K562 (cell line): Measurements from ENCODE around the gene PRICKLE4. TPM values are rescaled to one million over a fixed set of nuclear protein-coding genes. Genes with fewer than 3 reads are reported as not detected.

Experiments
- ARID3B ChIP-seq: fragments of 250-450 bp; sonication (Bioruptor Pico); IDR thresholded peaks from 2 replicates; pipeline ENCODE4 v1.4.0; 2020; ENCODE audit warnings: borderline replicate concordance
- CBFA2T2 ChIP-seq: fragments of 450-650 bp; conservative IDR thresholded peaks from 2 replicates; pipeline ENCODE4 v1.6.1; 2017; ENCODE audit warnings: mild to moderate bottlenecking
- CTCFL ChIP-seq: IDR thresholded peaks from 2 replicates; pipeline ENCODE4 v1.6.1; 2011; ENCODE audit warnings: borderline replicate concordance, low read depth, mild to moderate bottlenecking, moderate library complexity, low read length; ENCODE audit not compliant: insufficient read depth, poor library complexity, severe bottlenecking
- ELF2 ChIP-seq: fragments of 250-450 bp; sonication (Bioruptor Pico); IDR thresholded peaks from 2 replicates; pipeline ENCODE4 v1.5.0; 2021; ENCODE audit warnings: mild to moderate bottlenecking
- ETS2 ChIP-seq: IDR thresholded peaks from 2 replicates; pipeline ENCODE4 v1.6.1; 2016; ENCODE audit warnings: borderline replicate concordance, missing genetic modification characterization, mild to moderate bottlenecking, moderate library complexity, missing compliant biosample characterization; ENCODE audit not compliant: poor library complexity, severe bottlenecking
- NCOA2 ChIP-seq, 2 experiments: fragments of 450-650 bp; IDR thresholded peaks; 2 replicates each; pipeline ENCODE4 v1.6.1; 2018; ENCODE audit warnings: mild to moderate bottlenecking in 2 of 2, moderate library complexity in 1 of 2; ENCODE audit not compliant: partially characterized antibody in 2 of 2
- RERE ChIP-seq: sonication (generic); formaldehyde crosslinking; IDR thresholded peaks from 2 replicates; pipeline ENCODE4 v1.8.0; 2023; ENCODE audit warnings: missing genetic modification reagents, mild to moderate bottlenecking, borderline replicate concordance
- SMAD4 ChIP-seq: fragments of 250-450 bp; sonication (Bioruptor Pico); conservative IDR thresholded peaks from 2 replicates; pipeline ENCODE4 v1.8.0; 2021; ENCODE audit warnings: inconsistent platforms, mild to moderate bottlenecking, moderate library complexity
- STAT5A ChIP-seq: IDR thresholded peaks from 2 replicates; pipeline ENCODE4 v1.6.1; 2012; ENCODE audit warnings: low read length, inconsistent platforms, borderline replicate concordance
- TCF7L2 ChIP-seq: fragments of 150-350 bp; IDR thresholded peaks from 2 replicates; pipeline ENCODE4 v1.6.1; 2016; ENCODE audit warnings: low read depth, mild to moderate bottlenecking, low read length, moderate library complexity
- THAP7 ChIP-seq: fragments of 250-450 bp; sonication (Bioruptor Pico); IDR thresholded peaks from 2 replicates; pipeline ENCODE4 v1.5.0; 2021
- ZKSCAN1 ChIP-seq: fragments of 150-350 bp; IDR thresholded peaks from 2 replicates; pipeline ENCODE4 v1.6.1; 2016; ENCODE audit warnings: low read depth, low read length
- ZNF311 ChIP-seq: fragments of 250-450 bp; sonication (Bioruptor Pico); IDR thresholded peaks from 2 replicates; pipeline ENCODE4 v1.4.0; 2020; ENCODE audit warnings: mild to moderate bottlenecking, moderate library complexity
- ZNF583 ChIP-seq: fragments of 250-450 bp; sonication (Bioruptor Pico); IDR thresholded peaks from 2 replicates; pipeline ENCODE4 v1.4.0; 2020
- ZZZ3 ChIP-seq: fragments of 450-650 bp; IDR thresholded peaks from 2 replicates; pipeline ENCODE4 v1.6.1; 2016; ENCODE audit warnings: antibody characterized with exemption, mild to moderate bottlenecking, moderate library complexity
- polyA plus RNA-seq, 8 experiments: library from polyadenylated mRNA; depleted of rRNA in 4 of 8; stranded (reverse) in 5 of 8; unstranded in 3 of 8; fragments of >200 nt; fragmentation: Nextera tagmentation in 2 of 8; fragmentation: Illumina TruSeq in 1 of 8; extraction: Ambion mirVana in 2 of 8; extraction: Trizol in 1 of 8; gene quantifications; 2 replicates each; pipeline versions ENCODE4 v1.2.1 to v1.2.3, GENCODE V29; 2011 to 2014; ENCODE audit warnings: inconsistent platforms in 1 of 8, missing spikeins in 1 of 8
- total RNA-seq, 7 experiments: library from RNA; depleted of rRNA in 6 of 7; stranded (reverse); fragments of >200 nt in 6 of 7; fragmentation: Illumina TruSeq in 2 of 7; extraction: Trizol in 2 of 7; gene quantifications; 2 replicates each; pipeline versions ENCODE4 v1.2.1 to v1.2.3, GENCODE V29; 2011 to 2021; ENCODE audit warnings: low replicate concordance in 1 of 7
- TF ChIP-seq, protein P1 (sequence below): fragments of 450-650 bp; formaldehyde crosslinking; IDR thresholded peaks from 2 replicates; pipeline ENCODE4 v1.4.0; 2022; ENCODE audit warnings: mild to moderate bottlenecking, moderate library complexity

PRICKLE4 gene
- total and polyA plus RNA-seq, 9 of the 15 experiments (the other 6 are each of a cell fraction or from before 2014, with no cell fraction given), result 0.20 to 0.32 (median 0.27) TPM; not detected in 6

DNA sequence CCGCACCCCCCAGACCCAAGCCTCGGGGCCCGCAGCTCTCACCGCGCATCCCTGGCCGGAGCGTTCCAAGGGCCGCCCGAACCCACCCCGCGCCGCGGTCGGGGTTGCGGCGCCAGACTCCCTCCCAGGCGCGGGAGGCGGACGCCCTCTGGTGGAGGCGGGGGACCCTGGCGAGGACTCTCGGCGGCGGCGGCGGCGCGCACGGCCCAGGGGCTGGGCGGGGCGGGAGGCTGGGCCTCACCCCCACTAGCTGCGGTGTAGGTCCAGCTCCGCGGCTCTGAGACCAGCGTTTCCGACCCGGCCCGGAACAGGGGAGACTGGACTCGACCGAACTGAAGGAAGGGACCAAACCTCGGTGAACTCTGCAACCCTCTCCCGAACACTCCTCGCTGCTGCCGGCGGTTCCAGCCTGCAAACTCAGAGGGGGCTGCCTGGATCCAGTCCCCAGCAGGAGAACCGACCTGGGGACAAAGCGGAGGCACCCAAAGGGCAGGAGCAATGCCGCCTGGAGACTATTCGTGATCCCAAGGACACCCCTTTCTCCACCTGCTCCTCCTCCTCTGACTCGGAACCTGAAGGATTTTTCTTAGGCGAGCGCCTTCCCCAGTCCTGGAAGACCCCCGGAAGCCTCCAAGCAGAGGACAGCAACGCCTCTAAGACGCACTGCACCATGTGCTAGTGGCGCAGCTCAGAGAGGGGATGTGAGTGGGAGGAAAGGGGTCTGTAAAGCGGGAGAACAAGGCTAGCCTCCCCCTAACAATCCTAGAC lies 6.1 kb downstream of the PRICKLE4 start (continued):
- TF ChIP-seq TCF7L2 (no peak), NCOA2 (IDR thresholded peaks at IDR 0.05; ENCODE audit: partially characterized antibody in 2 of 2) (no peak), ZNF311 (CRISPR knock-in tag) (no peak), ZNF583 (CRISPR knock-in tag) (no peak), THAP7 (CRISPR knock-in tag) (no peak), ELF2 (CRISPR knock-in tag) (no peak), RERE (CRISPR knock-in tag) (no peak), CTCFL (peak; percentile 98), CBFA2T2 (no peak), SMAD4 (CRISPR knock-in tag) (peak; percentile 90), ZKSCAN1 (no peak), ARID3B (no peak), STAT5A (no peak), ETS2 (tag) (no peak), ZZZ3 (no peak)
- TF ChIP-seq, protein P1, sequence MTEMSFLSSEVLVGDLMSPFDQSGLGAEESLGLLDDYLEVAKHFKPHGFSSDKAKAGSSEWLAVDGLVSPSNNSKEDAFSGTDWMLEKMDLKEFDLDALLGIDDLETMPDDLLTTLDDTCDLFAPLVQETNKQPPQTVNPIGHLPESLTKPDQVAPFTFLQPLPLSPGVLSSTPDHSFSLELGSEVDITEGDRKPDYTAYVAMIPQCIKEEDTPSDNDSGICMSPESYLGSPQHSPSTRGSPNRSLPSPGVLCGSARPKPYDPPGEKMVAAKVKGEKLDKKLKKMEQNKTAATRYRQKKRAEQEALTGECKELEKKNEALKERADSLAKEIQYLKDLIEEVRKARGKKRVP (CRISPR knock-in tag), result no peak
